Mononuclear cell (primary cell): ENCODE data around the gene LYPLAL1. TPM values are rescaled to one million over a fixed set of nuclear protein-coding genes. Genes with fewer than 3 reads are reported as not detected.
"Not testable (repeated sequence)": the region's sequence is repeated elsewhere in the genome, so short reads cannot be mapped to it uniquely, and the experiment has no call there.

ENCODE experiments used
- H3K27me3 ChIP-seq: 2 replicates; pipeline ENCODE4 v1.6.0; 2011; ENCODE audit warnings: low read length, control low read depth; ENCODE audit not compliant: insufficient read depth
- H3K4me1 ChIP-seq: 2 replicates; pipeline ENCODE4 v1.5.1; 2011; ENCODE audit warnings: mild to moderate bottlenecking, low read length, control low read depth; ENCODE audit not compliant: insufficient read depth
- H3K4me3 ChIP-seq: 2 replicates; pipeline ENCODE4 v1.5.1; 2011; ENCODE audit warnings: mild to moderate bottlenecking, low read length, moderate library complexity
- H3K9me3 ChIP-seq: 2 replicates; pipeline ENCODE4 v1.5.1; 2011; ENCODE audit warnings: low read depth, mild to moderate bottlenecking, control low read depth, low read length
- total RNA-seq: library from RNA; depleted of rRNA; stranded (reverse); fragments of >200 nt; gene quantifications from one replicate; pipeline ENCODE4 v1.2.3, GENCODE V29; 2012

LYPLAL1 gene
- total RNA-seq, 1 donor, result 17.8 TPM

DNA sequence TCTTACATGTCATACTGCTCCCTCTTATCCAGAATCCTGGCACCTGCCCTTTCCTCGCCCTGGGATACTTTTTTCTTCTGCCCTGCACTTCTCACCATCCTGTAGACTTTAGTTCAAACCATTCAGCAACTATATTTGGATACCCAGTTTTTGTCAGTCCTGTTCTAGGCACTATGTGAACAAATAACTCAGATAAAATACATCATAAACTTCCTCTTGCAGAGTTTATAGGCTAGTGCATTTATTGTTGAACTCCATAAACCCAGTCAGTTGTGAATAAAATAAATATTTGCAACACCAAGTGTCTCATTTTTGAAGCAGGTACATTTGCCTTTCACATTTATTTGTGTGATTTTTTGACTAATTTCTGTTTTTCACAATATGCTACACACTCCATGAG is 4.3 kb downstream of the LYPLAL1 start:
- H3K27me3 ChIP-seq, result no peaks in the 10 kb centered on the region
- H3K4me3 ChIP-seq, result no peak overlapping the region
- peaks cover 17% of the 10 kb centered on the region for H3K4me1 ChIP-seq
- no peaks in the 10 kb centered on the region for H3K9me3 ChIP-seq

DNA sequence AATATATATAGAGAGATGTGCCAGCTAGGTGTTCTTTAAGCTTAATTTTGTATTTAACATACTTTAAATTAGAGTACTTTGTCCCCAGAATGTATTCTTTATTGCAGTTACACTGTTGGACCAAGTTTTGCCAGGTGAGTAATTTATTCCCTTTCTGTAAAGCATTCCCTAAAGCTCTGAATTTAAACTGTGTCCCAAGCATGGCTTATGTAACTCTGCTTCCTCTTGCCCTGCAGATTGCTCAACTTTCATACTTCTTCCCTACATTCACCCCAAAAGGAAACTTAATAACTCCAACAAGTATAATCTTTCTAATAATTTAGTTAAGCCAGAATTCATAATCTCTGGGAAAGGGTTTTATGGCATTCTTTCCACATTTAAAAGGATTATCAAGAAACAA is 5.6 kb downstream of the LYPLAL1 start:
- peaks cover 16% of the 10 kb centered on the region for H3K4me1 ChIP-seq
- no peaks in the 10 kb centered on the region for H3K9me3 ChIP-seq
- no peak overlapping the region for H3K4me3 ChIP-seq
- no peaks in the 10 kb centered on the region for H3K27me3 ChIP-seq

DNA sequence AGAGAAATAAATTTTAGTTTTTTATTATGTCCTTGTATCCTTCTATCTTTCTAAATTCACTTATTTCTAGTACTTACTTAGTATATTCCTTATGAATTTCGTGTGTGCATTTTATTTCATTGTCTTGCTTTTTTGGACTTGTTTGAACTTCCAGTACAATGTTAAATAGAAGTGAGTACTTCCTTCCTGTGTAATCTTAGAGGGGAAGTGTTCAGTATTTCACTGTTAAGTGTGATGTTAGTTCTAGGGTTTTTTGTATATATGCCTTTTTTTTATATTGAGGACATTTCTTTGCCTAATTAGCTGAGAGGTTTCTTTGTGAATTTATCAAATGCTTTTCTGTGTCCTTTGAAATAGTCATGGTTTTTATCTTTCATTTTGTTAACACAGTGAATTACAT is 10.7 kb downstream of the LYPLAL1 start:
- no peaks in the 10 kb centered on the region for H3K9me3 ChIP-seq
- H3K27me3 ChIP-seq, result no peaks in the 10 kb centered on the region
- no peak overlapping the region for H3K4me3 ChIP-seq
- peaks cover 9% of the 10 kb centered on the region for H3K4me1 ChIP-seq

DNA sequence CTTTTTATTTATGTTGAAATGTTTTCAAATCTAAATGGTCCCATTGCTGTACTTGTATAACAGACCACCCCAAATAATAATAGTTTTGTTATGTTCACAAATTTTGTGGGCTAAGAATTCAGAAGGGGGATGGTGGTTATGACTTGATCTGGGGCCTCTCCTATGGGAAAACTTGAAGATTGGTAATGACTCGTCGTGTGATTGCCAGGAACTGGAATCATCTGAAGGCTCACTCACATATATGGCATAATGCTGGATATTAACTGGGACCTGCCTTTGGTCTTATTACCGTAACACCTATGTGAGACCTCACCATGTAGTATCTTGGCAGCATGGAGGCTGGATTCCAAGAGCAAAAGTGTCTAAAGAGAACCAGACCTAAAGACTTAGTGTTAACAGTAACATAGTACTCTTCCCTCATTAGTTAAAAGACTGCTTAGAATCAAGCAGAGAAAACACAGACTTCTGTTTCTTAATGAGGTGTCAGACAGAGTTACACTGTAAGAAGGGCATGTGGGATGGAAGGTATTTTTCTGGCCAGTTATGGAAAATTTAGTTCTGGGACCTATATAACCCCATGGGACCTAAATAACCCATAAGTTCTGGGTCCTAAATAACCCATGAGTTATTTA is 11.9 kb downstream of the LYPLAL1 start:
- Histone ChIP-seq H3K4me1 (peaks cover 7% of the 10 kb centered on the region), H3K27me3 (no peaks in the 10 kb centered on the region), H3K4me3 (no peak overlapping the region), H3K9me3 (no peaks in the 10 kb centered on the region)

DNA sequence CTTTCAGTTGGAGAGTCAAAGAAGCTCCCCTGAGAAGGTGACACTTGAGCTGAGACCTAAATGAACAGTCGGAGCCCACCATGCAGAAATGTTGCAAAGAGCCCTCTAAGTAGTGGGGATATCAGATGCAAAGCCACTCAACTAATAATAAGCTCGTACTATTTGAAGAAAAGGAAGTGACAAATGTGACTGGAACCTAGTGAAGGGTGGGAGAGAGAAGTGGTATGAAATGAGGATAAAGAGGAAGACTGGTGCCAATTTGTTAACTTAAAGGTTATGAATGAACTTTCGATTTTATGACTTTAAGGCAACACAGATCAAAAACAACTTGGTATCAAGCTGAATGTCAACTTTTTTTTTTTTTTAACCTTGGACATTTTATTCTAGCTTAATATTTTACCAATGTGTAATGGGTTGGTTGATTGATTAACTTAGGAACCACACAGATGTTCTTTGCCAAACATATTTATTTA is 14.7 kb downstream of the LYPLAL1 start:
- Histone ChIP-seq H3K9me3 (no peaks in the 10 kb centered on the region), H3K4me3 (no peak overlapping the region)

DNA sequence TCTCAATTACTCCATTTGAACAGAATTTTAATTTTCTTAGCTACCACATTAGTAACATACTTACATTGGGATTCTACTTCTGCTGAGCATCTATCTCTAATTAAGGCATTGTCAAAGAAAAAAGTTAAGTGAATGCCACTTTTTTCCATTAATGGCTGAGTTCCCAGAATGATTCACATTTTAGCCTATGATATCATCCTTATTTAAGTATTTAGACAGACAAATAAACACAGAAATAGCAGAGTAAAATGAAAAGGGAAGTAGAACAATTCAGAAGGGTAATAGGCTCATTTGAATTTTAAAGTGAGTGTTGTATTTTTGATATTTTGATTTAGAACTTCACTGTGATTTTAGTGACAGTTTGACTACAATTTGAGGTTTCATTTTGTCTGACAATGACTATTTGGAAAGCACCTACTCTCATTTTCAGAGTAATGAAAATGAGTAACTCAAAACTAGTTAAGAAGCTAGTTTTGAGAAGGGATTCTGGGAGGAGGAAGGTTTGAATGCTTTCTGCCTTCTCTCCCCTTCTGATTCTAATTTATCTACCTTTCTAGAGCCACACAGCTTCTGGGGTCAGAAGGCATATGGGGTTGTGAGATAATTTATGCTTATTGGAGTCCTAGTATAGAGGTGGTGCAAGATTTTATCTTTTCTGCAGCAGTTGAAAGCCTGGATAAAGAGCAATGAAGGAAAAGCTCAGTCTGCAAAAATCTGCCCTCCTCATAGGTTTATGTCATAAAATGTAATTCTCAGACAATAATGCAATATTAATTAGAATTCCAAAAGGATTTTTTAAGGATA is 15.5 kb downstream of the LYPLAL1 start:
- Histone ChIP-seq H3K27me3 (no peaks in the 10 kb centered on the region), H3K9me3 (no peaks in the 10 kb centered on the region), H3K4me3 (no peak overlapping the region), H3K4me1 (peaks cover 7% of the 10 kb centered on the region)

More for the DNA sequence above, 14.7 kb downstream of the LYPLAL1 start:
- peaks cover 7% of the 10 kb centered on the region for H3K4me1 ChIP-seq
- H3K27me3 ChIP-seq, result no peaks in the 10 kb centered on the region

DNA sequence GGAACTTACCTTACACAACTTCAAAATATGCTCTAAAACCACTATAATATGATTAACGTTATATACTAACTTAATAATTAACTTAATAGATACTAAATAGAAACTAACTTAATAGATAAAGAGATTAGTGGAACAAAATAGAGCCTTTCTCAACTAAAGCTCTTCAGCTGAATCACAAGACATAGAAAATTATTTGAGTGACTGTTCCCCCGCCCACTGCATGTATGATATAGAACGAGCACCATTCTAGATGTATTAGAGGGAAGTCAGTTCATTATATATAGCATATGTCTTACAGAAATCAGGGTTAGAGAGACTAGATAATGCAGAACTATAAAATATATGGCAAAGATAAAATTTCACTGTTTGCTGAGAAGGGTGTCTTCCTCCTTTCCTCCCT is 16.3 kb downstream of the LYPLAL1 start:
- no peaks in the 10 kb centered on the region for H3K27me3 ChIP-seq
- H3K9me3 ChIP-seq, result no peaks in the 10 kb centered on the region
- peaks cover 7% of the 10 kb centered on the region for H3K4me1 ChIP-seq
- H3K4me3 ChIP-seq, result no peak overlapping the region

DNA sequence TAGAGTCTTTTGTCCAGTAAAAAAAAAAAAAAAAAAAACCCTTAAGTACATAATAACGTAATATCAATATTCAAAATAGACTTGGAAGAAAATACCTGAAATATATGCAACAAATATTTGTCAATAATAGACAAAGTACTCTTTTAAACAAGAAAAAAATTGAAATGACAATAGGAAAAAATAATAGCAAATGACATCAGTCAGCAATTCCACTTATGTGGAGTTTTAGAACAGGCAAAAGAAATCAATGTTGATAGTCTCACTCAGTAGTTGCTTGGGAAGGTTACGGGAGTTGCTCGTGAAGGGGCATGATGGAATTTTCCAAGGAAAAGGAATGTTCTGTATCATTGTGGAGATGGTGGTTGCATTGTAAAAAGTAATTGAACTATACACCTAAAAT is 16.9 kb downstream of the LYPLAL1 start:
- Histone ChIP-seq H3K4me3 (no peak overlapping the region), H3K27me3 (no peaks in the 10 kb centered on the region), H3K4me1 (peaks cover 7% of the 10 kb centered on the region)

DNA sequence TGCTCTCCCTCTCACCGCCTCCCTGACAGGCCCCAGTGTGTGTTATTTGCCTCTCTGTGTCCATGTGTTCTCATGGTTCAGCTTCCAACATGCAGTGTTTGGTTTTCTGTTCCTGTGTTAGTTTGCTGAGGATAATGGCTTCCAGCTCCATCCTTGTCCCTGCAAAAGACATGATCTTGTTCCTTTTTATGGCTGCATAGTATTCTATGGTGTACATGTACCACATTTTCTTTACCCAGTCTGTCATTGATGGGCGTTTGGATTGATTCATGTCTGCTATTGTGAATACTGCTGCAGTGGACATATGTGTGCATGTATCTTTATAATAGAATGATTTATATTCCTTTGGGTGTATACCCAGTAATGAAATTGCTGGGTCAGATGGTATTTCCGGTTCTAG is 22.2 kb downstream of the LYPLAL1 start:
- H3K4me1 ChIP-seq, H3K4me3 ChIP-seq, H3K27me3 ChIP-seq, H3K9me3 ChIP-seq: not testable (repeated sequence)

More for the DNA sequence above, 16.9 kb downstream of the LYPLAL1 start:
- H3K9me3 ChIP-seq, result no peaks in the 10 kb centered on the region

DNA sequence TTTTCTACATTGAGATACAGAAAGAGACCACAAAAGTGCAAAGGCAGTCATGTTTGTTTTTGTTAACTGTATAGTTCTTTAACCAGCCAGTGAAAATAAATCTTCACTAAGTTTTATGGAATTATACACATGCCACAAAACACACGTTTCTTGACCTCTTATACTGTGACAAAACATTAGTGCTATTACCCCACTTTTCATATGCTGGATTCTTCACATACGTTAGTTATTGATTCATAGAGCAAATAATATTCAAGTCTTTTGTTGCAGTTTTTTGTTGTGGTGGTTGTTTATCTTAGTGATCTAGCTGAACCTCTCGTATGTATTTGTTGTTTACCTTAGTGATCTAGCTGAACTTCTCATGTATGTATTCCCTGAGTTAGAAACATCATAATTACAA is 28.0 kb downstream of the LYPLAL1 start:
- no peaks in the 10 kb centered on the region for H3K27me3 ChIP-seq
- no peak overlapping the region for H3K4me3 ChIP-seq
- no peaks in the 10 kb centered on the region for H3K9me3 ChIP-seq
- H3K4me1 ChIP-seq, result no peaks in the 10 kb centered on the region

DNA sequence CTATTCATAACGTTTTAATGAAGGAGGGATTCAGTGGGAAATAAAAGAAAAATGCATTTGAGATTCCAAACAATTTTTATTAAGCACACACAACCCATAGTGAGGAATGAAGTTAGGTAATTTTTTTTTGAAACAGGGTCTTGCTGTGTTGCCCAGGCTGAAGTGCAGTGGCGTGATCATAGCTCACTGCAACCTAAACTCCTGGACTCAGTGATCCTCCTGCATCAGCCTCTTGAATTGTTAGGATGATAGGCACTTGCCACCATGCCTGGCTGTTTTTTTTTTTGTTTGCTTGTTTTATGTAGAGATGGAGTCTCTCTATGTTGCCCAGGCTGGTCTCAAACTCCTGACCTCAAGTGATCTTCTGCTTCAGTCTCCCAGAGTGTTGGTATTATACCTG is 28.9 kb downstream of the LYPLAL1 start:
- H3K9me3 ChIP-seq, result no peaks in the 10 kb centered on the region

DNA sequence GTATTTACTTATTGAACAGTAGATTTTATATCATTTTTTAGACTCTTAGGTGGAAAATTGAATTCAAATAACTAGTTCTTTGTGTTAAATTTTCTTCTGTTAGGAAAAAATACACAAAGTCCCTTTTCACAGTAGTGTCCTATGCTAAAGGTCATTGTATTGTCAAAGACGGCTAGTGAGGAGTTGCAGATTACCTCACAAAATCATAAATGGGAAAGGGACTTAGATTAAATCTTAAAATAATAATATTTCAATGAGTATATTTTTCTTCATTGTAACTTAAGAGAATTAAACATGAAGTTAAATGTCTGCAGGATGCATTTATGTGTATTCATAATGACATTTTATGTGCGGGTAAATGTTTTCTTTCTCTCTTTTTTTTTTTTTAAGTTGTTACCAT is 32.7 kb downstream of the LYPLAL1 start:
- Histone ChIP-seq H3K4me1 (no peaks in the 10 kb centered on the region), H3K27me3 (no peaks in the 10 kb centered on the region)

More for the DNA sequence above, 28.9 kb downstream of the LYPLAL1 start:
- H3K27me3 ChIP-seq, result no peaks in the 10 kb centered on the region
- no peak overlapping the region for H3K4me3 ChIP-seq
- H3K4me1 ChIP-seq, result no peaks in the 10 kb centered on the region

DNA sequence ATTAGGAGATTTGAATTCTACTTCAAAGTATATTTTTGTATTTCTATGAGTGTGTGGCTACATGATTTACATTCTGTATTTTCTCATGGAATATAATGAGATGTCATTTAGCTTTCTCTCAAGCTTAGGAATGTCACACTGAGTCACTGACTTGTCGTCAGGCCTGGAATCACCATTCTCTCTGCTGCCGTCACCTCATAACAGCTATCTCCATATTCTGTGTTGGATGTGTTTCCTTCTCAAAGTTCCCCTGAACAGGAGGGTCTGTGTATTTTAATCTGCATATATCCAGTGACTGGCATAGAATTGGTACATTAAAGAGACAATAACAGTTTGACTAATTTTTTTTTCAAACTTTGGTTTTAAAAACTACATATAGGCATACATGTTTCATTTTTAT is 35.9 kb downstream of the LYPLAL1 start:
- no peaks in the 10 kb centered on the region for H3K27me3 ChIP-seq
- no peaks in the 10 kb centered on the region for H3K4me1 ChIP-seq
- no peaks in the 10 kb centered on the region for H3K9me3 ChIP-seq
- no peak overlapping the region for H3K4me3 ChIP-seq

More for the DNA sequence above, 32.7 kb downstream of the LYPLAL1 start:
- H3K9me3 ChIP-seq, result no peaks in the 10 kb centered on the region
- H3K4me3 ChIP-seq, result no peak overlapping the region

DNA sequence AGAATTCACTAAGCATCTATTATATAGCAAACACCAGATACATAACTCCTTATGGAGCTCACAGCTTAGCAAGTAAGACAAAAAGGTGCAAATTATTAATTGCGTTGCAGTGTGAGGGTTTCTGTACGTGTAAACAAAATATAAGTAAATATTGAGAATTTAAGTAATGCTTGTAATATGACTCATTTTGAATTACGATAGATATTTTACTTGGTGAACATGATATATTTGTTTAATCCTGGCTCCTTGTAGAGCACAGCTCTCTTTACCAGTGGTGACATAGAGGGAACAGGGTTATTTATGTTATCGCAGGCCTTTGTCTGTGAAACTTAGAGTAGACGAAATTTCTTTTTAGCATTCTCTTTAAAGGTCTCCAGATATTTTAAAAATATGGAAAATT is 36.4 kb downstream of the LYPLAL1 start:
- Histone ChIP-seq H3K9me3 (no peaks in the 10 kb centered on the region), H3K27me3 (no peaks in the 10 kb centered on the region), H3K4me1 (no peaks in the 10 kb centered on the region), H3K4me3 (no peak overlapping the region)

DNA sequence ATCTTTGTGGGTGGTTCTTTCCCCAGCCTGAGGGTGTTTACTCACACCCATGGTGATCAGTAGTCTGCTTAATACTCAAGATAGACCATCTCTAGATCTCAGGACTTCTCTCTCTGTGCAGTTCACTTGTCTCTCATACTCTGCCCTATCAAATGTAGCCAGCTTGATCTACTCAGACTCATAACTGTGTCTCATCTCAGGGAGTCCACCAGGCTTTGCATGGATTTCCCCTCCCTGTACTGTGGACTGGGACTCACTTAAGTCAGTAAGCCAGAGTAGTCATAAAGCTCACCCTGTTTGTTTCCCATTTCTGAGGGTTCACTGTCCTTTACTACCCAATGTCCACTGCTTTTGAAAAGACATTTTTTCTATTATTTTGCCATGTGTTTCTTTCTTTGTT is 41.8 kb downstream of the LYPLAL1 start:
- Histone ChIP-seq H3K27me3 (no peaks in the 10 kb centered on the region), H3K9me3 (no peaks in the 10 kb centered on the region), H3K4me3 (no peak overlapping the region)

DNA sequence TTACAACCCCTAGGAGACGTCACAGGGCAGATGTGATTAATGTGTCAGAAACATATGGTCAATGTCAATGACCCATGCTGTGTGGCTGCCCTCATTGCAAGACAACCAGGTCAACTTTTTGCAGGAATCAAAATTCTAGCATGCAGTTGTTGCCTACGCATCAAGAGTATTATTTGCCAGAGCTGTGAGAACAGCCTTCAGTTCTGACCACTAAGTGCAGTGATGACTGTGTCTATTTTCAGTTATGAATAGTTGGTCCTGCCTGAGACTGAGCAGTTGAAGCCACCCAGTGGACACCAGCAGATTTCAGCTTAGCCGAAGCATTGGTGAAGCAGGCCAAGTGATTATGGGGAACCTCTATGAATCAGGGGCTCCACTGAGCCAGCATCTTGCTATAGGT is 47.3 kb downstream of the LYPLAL1 start:
- Histone ChIP-seq H3K4me1 (no peaks in the 10 kb centered on the region), H3K27me3 (no peaks in the 10 kb centered on the region), H3K9me3 (no peaks in the 10 kb centered on the region), H3K4me3 (no peak overlapping the region)

More for the DNA sequence above, 41.8 kb downstream of the LYPLAL1 start:
- H3K4me1 ChIP-seq, result no peaks in the 10 kb centered on the region
